ENCODE data around the gene OR10AG1. TPM values are rescaled to one million over a fixed set of nuclear protein-coding genes. Genes with fewer than 3 reads are reported as not detected.

Gene OR10AG1, protein sequence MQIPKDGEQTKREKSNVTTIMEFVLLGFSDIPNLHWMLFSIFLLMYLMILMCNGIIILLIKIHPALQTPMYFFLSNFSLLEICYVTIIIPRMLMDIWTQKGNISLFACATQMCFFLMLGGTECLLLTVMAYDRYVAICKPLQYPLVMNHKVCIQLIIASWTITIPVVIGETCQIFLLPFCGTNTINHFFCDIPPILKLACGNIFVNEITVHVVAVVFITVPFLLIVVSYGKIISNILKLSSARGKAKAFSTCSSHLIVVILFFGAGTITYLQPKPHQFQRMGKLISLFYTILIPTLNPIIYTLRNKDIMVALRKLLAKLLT
- not detected for total RNA-seq
- long read RNA-seq = 0 reads

DNA sequence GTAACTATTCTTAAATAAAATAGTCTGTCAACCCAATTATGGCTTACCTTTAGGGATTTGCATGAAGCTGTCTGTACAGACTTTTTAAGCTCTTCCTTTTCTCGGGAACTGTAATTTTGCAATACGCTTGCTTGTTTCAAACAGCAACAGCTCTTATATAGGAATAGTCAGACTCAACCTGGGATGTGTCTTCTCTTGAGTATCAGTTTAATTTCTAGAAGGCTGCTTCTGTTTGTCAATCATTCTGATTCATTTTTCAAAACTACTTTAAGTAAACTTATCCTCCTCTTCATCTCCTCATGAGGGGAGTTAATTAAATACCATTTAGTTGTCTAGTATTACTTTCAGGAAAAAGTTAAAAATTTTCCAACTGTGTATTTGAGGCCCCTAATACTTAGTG, at the start of gene OR10AG1:
TSS of gene OR10AG1 (minus strand) at position 101 of the 400 bp plus-strand sequence. CDS start at position 63, 38 bp downstream.
- intact Hi-C loops (cut with micrococcal nuclease) = no loop called here
- no peak for DNase-seq
- Histone ChIP-seq H3K27me3 (ENCODE audit: low read depth) (no peaks in the 10 kb centered on the region), H3K4me1 (no peaks in the 10 kb centered on the region), H3K27ac (replicated peaks) (no peak within 1 kb of the TSS), H3K4me3 (no peak within 1 kb of the TSS), H3K36me3 (no peaks in the 10 kb centered on the region), H3K9me3 (replicated peaks) (no peaks in the 10 kb centered on the region)
- TF ChIP-seq, protein P1, sequence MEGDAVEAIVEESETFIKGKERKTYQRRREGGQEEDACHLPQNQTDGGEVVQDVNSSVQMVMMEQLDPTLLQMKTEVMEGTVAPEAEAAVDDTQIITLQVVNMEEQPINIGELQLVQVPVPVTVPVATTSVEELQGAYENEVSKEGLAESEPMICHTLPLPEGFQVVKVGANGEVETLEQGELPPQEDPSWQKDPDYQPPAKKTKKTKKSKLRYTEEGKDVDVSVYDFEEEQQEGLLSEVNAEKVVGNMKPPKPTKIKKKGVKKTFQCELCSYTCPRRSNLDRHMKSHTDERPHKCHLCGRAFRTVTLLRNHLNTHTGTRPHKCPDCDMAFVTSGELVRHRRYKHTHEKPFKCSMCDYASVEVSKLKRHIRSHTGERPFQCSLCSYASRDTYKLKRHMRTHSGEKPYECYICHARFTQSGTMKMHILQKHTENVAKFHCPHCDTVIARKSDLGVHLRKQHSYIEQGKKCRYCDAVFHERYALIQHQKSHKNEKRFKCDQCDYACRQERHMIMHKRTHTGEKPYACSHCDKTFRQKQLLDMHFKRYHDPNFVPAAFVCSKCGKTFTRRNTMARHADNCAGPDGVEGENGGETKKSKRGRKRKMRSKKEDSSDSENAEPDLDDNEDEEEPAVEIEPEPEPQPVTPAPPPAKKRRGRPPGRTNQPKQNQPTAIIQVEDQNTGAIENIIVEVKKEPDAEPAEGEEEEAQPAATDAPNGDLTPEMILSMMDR (IDR thresholded peaks at IDR 0.05; ENCODE audit: borderline replicate concordance) = no peak

DNA sequence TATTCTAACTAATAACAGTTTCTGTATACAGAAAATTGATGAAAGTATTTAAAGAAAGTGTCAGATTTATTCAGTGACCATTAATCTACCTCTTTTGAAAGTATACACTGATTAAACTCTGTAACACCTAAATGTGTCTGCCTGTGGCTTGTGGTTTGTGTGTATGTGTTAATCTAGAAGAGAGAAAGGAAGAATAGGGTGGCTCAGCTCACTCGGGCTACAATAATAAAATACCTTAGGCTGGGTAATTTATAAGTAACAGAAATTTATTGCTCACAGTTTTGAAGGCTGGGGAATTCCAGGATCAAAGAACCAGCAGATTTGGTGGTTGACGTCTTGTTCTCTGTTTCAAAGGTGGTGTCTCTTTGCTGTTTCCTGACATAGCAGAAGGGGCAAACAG, 44.1 kb upstream of the OR10AG1 start:
- Histone ChIP-seq H3K4me1 (no peaks in the 10 kb centered on the region), H3K36me3 (no peaks in the 10 kb centered on the region), H3K9me3 (replicated peaks) (peaks cover 21% of the 10 kb centered on the region), H3K27me3 (ENCODE audit: low read depth) (no peaks in the 10 kb centered on the region), H3K4me3 (no peak overlapping the region), H3K27ac (replicated peaks) (no peak overlapping the region)
- TF ChIP-seq, protein P1 (IDR thresholded peaks at IDR 0.05; ENCODE audit: borderline replicate concordance) = no peak
- no peak for DNase-seq
- intact Hi-C loops (cut with micrococcal nuclease) = no loop called here

DNA sequence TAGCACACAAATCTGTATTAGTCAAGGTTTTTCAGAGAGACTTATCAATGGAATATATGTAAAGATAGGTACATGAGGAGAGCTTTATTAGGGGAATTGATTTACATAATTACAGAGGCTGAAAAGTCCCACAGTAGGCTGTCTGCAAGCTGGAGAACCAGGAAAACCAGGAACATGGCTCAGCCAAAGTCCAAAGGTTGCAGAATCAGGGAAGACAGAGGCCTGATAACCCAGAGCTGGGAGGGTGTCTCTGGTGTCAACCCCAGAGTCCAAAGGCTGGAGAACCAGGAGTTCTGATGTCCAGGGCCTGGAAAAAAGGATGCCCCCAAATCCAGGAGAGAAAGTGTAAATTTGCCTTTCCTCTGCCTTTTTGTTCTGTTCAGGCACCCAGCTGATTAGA, 41.0 kb upstream of the OR10AG1 start:
- intact Hi-C loops (cut with micrococcal nuclease) = no loop called here

DNA sequence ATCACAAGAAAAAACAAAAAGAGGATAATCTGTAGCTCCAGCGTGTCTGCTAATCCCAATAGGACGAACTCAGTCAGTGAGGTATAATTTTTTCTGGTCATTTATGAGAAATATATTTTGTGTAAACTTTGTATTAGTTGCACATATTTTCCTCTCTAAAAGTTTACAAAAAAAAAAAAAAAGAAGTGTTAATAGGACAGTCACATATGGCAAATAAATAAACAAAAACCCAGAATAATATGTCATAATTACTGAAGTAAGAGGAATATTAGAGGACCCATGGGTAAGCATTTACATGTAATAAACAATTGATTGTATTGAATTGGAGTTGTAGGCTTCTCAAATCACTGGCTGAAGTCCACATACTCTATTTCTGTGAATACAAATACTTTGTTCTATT, 24.8 kb upstream of the OR10AG1 start, which contains the start of gene OR5F1:
TSS of gene OR5F1 (minus strand) at position 101 of the 400 bp plus-strand sequence. CDS start at position 101, 0 bp downstream.
- H3K36me3 ChIP-seq = no peaks in the 10 kb centered on the region
- H3K9me3 ChIP-seq (replicated peaks) = peaks cover 20% of the 10 kb centered on the region

More for the DNA sequence above, 41.0 kb upstream of the OR10AG1 start:
- Histone ChIP-seq H3K4me1 (no peaks in the 10 kb centered on the region), H3K4me3 (no peak overlapping the region), H3K27ac (replicated peaks) (no peak overlapping the region), H3K36me3 (no peaks in the 10 kb centered on the region), H3K27me3 (ENCODE audit: low read depth) (no peaks in the 10 kb centered on the region), H3K9me3 (replicated peaks) (peaks cover 26% of the 10 kb centered on the region)
- TF ChIP-seq, protein P1 (IDR thresholded peaks at IDR 0.05; ENCODE audit: borderline replicate concordance) = no peak
- DNase-seq = no peak

DNA sequence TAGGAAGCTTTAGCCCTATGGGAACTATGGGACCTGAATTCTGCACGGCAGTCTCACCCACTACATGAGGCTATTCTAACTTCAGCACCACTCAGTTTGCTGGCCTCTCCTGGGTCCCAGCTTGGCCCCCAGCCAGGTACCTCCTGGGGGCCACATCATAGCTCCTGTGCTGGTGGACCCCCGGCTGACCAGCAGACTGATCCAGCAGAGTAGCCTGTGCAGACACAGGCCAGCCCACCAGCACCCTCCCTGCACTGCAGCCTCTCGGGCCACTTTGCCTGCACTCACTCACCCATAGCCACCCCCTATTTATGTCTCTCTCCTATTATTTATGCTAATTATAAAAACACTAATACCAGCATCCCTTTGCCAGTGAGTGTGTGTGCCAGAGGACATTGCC, 1.2 kb upstream of the OR10AG1 start:
- no peak for DNase-seq
- H3K4me1 ChIP-seq = no peaks in the 10 kb centered on the region
- H3K27ac ChIP-seq (replicated peaks) = no peak overlapping the region
- intact Hi-C loops (cut with micrococcal nuclease) = no loop called here
- TF ChIP-seq, protein P1 (IDR thresholded peaks at IDR 0.05; ENCODE audit: borderline replicate concordance) = no peak
- H3K27me3 ChIP-seq (ENCODE audit: low read depth) = no peaks in the 10 kb centered on the region
- no peak overlapping the region for H3K4me3 ChIP-seq
- H3K36me3 ChIP-seq = no peaks in the 10 kb centered on the region
- H3K9me3 ChIP-seq (replicated peaks) = no peaks in the 10 kb centered on the region

More for the DNA sequence above, 24.8 kb upstream of the OR10AG1 start, which contains the start of gene OR5F1:
- Histone ChIP-seq H3K4me1 (no peaks in the 10 kb centered on the region), H3K27me3 (ENCODE audit: low read depth) (no peaks in the 10 kb centered on the region), H3K27ac (replicated peaks) (no peak within 1 kb of the TSS), H3K4me3 (no peak within 1 kb of the TSS)
- no peak for DNase-seq
- intact Hi-C loops (cut with micrococcal nuclease) = no loop called here
- TF ChIP-seq, protein P1 (IDR thresholded peaks at IDR 0.05; ENCODE audit: borderline replicate concordance) = no peak
